Hepatocyte (in vitro differentiated cells): ENCODE data around the gene TMEM106C.
A peak's percentile ranks its signal among the peaks of the same experiment; 100 is the strongest.

Source experiments
- EZH2 ChIP-seq: fragments of 200-600 bp; sonication (generic); IDR thresholded peaks from 2 replicates; pipeline ENCODE4 v1.6.1; 2016; ENCODE audit warnings: antibody characterized with exemption, mild to moderate bottlenecking, borderline replicate concordance
- TF ChIP-seq, protein P1 (sequence below): fragments of 200-600 bp; sonication (generic); IDR thresholded peaks from 2 replicates; pipeline ENCODE4 v1.5.1; 2016; ENCODE audit warnings: antibody characterized with exemption, mild to moderate bottlenecking; ENCODE audit not compliant: poor library complexity

DNA sequence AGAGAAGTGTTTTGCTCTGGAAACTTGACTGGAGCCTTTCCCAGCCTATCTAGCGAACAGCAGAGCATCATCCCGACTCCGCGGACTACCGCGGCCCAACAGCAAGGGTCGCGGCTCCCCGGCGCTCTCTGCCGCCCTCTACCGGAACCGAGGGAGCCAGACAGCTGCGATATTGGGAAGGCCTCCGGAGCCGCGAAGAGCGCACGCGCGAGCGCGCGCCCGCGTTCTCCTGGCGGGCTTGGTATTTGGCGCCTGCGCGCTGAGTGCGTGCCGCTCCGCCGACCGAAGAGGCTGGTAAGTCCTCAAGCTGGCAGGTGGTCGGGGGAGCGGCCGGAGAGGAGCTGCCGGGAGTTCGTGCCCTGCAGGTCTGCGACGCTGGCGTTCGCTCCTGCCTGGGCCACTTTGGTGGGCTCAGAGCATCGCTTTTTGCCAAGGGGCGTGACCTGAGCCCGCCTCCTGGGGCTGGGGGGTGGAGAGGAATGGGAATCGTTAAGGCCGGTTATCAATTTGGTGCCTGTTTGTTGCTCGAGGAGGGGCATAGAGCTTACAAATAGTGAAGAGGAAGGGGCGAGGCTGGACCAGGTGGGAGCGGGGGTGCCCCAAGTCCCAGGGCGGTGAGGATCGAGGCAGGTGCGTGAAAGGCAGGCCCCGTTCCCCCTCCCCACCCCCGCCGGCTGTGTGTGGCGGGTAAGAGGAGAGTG is at the start of gene TMEM106C:
- no peak for TF ChIP-seq EZH2
- TF ChIP-seq, protein P1, sequence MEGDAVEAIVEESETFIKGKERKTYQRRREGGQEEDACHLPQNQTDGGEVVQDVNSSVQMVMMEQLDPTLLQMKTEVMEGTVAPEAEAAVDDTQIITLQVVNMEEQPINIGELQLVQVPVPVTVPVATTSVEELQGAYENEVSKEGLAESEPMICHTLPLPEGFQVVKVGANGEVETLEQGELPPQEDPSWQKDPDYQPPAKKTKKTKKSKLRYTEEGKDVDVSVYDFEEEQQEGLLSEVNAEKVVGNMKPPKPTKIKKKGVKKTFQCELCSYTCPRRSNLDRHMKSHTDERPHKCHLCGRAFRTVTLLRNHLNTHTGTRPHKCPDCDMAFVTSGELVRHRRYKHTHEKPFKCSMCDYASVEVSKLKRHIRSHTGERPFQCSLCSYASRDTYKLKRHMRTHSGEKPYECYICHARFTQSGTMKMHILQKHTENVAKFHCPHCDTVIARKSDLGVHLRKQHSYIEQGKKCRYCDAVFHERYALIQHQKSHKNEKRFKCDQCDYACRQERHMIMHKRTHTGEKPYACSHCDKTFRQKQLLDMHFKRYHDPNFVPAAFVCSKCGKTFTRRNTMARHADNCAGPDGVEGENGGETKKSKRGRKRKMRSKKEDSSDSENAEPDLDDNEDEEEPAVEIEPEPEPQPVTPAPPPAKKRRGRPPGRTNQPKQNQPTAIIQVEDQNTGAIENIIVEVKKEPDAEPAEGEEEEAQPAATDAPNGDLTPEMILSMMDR: peak; percentile 99
